GM15510 (cell line): ENCODE data around the gene ANTXR2.

ENCODE experiments used
- POLR2A ChIP-seq: IDR thresholded peaks from 3 replicates; pipeline ENCODE4 v1.6.1; 2011; ENCODE audit warnings: borderline replicate concordance; ENCODE audit not compliant: insufficient read length; ENCODE audit errors: extremely low read depth

Gene ANTXR2

DNA sequence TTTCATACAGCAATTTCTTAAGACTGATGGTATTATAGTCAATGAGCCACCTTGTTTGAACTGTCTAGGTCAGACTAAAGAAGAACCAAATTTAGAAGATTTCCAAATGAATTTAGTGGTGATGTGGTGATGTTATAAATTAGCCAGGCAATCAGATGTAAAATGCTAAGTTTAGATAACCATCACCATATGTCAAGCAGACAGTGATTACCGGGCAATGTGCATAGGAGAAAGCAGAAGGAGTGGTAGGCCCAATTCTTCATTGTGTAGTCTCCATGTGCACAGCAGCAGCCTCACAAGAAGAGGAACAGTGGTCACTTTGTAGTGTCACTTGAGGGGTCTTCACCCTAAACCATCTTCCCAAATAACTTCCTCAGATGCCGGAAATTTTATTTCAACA lies 198.8 kb downstream of the ANTXR2 start:
- no peak for TF ChIP-seq POLR2A

DNA sequence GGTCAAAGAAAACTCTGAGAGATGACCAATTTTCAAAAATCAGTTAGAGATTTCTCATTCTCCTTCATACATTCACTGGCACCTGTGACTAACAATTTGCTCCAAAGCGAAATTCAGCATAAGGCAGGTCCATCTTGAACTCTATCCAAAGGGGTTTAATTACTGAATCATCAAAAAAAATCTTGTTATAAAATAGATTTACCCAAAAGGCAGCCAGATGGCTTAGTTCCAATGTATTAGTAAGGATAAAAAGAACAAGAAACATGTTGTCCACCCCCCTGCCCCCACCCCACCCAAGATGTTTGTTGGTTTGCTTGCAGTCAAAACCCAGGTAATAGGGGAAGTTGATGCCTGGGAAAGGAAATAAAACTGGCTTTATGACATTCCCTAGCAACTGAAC lies 200.3 kb downstream of the ANTXR2 start:
- no peak for TF ChIP-seq POLR2A

DNA sequence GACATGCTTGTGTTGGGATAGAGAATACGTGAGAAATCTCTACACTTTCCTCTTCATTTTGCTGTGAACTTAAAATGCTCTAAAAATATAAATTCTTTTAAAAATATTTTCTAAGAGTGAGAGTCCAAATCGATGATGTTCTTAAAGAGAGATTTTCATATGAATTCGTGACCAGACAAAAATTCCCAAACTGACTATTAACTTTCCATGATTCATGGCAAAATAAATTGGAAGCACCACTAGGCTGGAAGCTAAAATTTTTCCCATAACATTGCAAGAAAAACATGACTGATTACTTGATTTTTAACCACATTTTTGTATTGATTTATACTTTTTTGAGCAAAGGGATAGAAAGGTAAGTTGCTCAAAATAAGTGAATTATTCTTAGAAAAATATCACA lies 201.1 kb downstream of the ANTXR2 start:
- no peak for TF ChIP-seq POLR2A

DNA sequence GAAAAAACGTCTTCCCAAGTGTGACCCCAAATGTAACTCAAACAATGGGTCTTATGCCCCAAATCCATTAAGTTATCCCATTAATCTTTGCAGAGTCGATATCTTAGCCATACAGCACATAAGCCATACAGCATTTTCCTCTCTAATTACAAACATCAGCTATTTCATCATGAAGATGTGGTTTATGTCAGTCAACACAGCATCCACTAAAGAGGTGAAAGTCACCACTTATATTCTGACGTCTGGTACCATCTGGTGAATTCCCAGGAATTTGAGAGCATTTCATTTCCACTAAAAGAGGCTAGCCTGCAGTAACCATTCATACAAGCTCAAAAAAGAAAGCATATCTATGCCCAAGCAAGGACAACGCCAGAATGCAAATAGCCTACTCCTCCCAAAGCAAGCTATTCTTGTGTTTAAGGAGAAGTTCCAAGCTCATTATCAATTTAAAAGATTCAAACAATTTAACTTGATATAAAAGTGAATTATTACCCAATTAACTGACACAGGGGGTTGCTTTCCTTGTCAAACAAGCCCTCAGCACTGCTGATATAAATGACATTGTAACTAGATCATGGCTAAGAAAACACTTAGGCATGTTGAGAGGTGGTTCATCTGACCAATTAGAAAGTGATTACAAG lies 203.3 kb downstream of the ANTXR2 start:
- TF ChIP-seq POLR2A, result no peak

DNA sequence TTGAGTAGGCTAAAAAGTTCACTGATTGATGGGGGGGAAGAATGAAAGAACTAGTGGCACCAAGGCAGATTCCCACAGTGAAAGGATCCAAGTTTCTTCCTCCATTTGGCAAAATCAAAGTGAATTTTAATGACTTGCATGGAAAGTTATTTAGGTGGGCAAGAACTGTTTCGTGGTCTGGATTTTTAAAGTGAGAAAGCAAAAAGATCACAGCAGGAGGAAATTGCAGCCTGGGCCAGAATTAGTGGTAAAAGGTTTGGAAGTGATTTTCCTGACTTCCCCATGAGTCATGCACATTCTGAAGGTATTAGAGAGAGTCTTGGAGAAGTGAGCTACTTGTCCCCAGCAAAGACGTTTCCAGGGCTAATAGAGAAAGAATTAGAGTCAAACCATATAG lies 207.8 kb downstream of the ANTXR2 start:
- TF ChIP-seq POLR2A, result no peak

DNA sequence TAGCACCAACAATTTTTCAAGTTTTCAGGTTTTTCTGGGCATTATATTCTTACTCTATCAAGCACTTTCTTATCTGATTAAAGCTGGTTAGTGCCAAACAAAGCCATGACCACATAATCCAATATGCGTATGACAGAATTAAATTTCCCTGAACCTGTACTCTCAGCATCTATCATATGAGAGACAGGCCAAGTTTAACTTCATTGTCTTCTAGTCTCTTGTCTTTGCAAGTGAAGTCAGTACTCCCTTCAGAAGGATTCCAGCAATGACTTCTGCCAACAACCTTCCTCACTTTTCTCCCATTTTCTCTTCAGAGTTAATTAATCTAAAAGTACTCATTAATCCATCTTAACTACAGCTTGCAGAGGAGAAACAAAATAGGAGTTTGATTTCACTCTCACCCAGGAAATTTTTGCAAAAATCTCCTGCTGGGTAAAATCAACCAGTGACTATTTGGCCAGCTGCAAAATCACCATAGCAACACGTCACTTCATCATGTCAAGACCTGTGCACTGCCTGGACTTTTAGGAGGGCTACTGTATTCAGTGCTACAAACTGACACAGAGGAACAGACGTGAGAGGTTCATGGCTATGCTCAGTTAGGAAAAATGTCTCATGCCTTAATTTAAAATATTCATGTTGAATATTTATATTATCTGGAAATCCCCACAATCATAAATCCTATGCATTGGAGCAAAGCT lies 208.4 kb downstream of the ANTXR2 start:
- no peak for TF ChIP-seq POLR2A

DNA sequence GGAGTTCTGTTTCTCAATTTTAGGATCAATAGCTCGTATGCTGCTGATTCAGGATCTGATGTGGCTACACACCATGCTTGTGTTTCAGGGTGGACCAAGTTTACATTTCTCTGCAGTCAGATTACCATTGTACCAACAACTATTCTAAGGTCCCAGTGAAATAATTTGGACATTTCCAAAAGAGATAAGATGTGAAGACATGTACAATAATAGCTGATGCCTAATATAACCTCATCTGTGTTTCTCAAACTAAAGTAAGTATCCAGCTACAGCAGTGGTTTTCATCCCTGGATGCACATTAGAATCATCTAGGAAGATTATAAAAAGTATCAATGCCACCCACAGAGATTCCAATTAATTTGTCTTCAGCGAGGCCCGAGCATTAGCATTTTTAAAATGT lies 209.7 kb downstream of the ANTXR2 start:
- no peak for TF ChIP-seq POLR2A

DNA sequence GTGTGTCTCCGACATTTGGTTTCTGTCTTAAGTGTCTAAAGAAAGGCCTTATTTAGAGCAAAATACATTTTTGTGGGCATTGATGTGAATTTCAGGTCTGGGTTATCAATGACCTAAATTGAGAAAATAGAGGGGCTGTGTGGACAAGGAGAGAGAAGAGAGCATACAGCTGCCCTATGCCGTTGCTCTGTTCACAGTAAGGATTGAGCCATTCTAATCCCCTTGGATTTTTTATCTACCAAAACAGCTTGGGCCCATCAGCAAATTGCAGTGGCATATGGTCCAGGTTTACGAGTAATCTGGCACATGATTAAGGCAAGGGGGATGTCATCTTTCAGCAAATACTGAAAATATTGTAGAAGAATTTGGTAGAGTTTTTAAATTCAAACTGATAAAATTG lies 210.2 kb downstream of the ANTXR2 start:
- TF ChIP-seq POLR2A, result no peak

DNA sequence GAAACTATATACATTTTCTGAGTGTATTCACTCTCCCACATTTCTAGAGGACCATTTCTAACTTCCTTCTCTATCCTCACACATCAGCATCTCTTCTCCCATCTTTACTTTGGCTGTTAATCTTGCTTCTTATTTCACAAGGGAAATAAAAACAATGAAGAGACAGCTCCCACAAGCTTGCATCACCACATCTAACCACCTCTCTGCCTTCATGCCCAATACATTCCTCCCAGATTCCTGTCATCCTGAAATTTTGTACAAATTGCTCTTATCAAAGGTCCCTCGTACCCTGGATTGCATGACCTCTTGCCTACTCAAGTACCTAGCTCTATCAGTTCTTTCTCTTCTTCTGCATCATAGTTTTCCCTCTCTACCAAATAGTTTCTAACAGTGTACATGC lies 215.2 kb downstream of the ANTXR2 start:
- TF ChIP-seq POLR2A, result no peak

DNA sequence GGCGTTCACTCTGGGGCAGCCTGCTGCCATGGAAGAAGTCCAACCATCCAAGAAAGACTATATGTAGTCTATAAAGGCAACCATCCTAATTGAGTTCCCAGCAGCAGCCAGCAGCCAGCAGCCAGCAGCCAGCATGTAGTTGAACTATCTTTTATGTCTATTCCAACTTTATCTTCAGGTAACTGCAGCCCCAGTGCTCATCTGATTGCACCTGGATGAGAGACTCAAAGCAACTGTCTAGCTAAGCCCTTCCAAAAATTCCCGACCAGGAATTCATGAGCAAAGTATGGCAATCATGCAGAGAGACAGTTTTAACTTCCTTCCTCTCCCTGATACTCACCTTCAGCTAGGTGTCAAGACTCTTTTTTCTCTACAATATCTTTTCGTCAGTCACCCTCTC lies 216.8 kb downstream of the ANTXR2 start:
- TF ChIP-seq POLR2A, result no peak

DNA sequence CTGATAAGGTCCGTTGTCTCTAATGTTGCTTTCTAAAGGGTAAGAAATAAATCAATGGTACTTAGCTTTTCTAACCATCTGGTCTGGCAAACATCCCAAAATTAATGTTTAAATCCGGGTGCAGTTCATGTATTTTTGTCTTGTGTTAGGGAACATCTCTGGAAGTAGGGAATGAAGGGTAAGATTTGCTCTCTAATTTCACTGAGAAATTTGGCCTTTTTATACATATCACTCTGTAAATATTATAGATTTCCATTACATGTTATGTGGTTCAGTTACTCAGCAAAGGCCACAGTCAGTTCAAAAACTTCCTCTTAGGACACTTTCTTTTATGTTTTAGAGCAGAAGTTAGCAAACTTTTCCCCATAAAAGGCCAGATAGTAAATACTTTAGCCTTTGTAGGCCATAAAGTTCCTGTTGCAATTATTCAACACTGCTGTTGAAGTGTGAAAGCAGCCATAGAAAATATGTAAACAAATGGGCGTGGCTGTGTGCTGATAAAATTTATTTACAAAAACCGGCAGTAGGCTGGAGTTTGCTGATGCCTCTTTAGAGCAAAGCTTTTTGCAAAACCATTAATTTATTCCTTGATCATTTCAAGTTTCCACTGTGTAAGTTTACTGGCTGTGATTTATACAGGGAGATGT lies 218.1 kb downstream of the ANTXR2 start:
- TF ChIP-seq POLR2A, result no peak

DNA sequence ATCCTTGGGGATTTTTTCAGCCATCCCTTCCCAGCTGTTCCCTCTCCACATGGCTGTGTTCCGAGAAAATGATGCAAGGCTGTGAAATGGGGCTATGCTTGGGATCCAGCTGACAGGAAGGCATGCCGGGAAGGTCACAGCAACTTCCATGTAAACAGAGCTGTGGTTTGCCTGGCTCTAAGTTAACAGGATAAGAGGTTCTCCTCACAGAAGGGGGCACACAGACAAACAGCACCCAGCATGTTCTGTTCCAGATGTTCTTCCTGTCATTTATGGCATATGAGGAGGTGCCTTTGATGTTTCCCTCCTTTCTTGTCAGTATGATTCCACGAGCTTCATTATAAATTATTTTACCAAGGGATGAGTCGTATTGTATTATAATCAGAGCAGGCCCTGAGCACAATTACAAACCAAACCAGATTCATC lies 220.7 kb downstream of the ANTXR2 start:
- no peak for TF ChIP-seq POLR2A

DNA sequence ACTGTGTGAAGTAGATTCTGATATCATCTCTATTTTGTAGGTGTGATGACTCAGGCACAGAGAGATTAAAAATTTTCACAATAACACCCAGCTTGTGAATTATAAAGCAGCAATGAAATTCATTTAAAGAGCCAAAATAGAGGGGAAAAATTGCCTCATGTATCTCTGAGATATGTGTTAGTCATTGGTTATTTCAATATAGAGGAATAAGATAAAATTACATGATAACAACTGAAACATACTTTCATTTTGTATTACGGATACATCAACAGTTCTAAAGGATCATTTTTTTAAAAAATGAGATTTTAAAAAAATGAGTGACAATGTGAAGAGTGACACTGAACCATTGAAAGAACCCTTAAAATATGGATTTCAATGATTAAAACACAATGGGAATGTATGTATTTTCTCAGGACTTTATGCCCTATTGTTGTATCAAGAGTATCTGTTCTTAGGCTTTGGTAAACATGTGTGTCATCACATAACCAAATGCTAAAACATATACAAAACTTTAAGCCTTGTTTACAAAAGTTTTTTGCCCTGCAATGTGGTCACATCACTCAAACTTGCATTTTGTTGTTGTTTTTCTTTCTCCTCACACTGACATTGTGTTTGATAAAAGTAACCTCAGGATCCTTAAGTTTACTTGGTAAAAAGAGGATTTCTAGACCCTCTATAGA lies 221.3 kb downstream of the ANTXR2 start:
- no peak for TF ChIP-seq POLR2A
